ENCODE data around the gene SCG2.
A peak's percentile ranks its signal among the peaks of the same experiment; 100 is the strongest.

Gene SCG2

GRCh38 chr2:223570784-223571183, 31.4 kb downstream of the SCG2 start:
- DNase-seq: no peak

- no peak for DNase-seq
These were observed 35.8 kb downstream of the SCG2 start for GRCh38 chr2:223566396-223566795.

DNA sequence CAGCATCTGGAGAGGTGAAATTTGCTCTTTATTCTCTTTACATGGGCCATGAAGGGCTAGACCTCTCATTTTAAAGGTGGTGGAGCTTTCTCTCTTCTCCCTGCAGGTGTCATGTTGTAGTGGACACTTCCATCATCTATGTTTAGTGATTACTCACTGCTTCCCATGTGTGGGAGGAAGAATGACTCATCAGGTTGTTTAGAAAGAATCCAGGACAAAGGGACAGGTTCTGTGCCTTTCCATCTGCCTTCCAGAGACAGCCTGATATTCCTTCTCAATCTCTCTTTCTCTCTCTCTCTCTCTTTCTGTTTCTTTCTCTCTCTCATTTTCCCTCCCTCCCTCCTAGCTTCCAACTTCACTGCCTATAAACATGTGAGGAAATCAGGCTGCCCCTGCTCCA, 38.7 kb downstream of the SCG2 start:
- DNase-seq: peak; percentile 36 to 53 (median 47)

- no peak for DNase-seq
These were observed 40.1 kb downstream of the SCG2 start for GRCh38 chr2:223562078-223562477.

DNA sequence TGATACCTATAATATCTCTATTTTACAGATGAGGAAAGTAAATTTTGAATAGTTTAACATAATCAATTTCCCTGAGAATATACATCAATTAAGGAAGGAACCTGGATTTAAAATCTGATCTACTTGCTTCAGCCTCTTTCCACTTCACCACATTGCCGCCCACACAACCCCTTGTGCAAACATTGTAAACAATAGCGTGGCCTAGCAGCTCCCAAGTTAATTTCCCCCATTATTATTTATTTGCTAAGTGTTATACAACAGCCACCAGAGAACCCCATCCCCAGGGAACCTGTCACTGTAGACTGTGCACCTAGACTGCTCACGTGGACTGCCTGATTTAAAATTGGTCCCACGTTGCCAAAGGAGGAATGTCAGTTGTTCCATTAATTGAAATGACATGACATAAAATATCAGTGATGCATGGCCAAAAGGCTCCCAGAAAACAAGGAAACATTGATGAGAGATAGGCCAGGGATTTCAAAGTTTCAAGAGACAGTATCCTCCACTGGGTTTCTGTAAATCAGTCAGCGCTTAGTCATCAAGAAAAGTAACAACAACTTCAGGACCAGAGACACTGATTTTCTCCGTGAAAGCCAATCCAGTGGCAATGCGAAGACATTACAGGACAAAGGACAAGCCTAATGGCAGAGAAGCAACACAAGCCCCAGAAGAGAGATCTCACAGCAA, 41.3 kb downstream of the SCG2 start:
- peak in 2 of 3 donors; percentile 30 to 46 for DNase-seq

DNA sequence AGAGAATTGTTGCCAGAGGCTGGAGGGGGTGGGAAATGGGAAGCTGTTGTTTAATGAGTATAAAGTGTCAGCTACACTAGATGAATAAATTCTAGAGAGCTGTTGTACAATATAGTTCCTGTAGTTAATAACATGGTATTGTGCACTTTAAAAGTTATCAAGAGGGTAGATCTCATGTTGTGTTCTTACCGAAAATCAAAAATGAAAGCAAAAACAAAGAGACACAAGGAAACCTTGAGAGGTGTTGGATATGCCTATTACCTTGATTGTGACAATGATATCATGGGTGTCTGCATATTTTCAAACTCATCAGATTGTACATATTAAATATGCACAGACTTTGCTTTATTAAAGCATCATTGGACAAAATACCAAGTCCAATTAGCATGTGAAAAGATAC, 43.2 kb downstream of the SCG2 start:
- no peak for DNase-seq

DNA sequence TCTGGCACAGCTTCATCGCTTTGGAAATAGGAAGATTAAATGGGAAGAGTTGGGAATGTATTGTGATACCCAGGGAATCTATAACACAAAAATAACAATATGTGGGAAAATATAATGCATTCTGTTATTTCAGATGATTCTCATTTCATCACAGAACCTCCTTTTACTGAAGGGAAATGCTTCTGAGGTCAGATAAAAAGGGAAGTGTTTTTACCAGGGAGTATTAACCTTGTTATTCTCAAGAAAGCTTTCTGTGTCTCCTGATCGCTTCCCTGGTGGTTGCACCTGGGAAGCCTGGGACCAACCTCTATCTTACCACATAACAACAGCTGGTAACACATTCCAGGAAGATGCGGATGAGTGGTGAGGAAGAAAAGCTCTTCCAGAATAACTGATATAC, 47.2 kb downstream of the SCG2 start:
- no peak for DNase-seq

DNA sequence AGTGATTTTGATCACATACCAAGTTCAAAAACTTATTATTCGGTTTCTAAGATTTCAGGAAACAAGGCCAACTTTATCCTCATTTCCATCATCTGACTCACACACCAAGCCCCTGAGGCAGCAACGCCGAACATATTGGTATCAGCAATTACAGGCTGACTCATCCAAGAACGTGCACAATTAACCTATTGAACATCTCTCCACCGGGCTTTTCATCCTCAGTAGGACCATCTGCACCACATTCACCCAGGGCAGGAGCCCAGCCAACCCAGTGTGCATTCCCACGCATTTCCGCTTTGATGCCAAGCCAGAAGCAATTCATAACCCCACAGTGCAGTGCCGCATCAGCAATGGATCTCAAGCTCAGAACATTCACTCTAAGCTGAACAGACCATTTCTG, 52.9 kb downstream of the SCG2 start:
- DNase-seq: no peak

DNA sequence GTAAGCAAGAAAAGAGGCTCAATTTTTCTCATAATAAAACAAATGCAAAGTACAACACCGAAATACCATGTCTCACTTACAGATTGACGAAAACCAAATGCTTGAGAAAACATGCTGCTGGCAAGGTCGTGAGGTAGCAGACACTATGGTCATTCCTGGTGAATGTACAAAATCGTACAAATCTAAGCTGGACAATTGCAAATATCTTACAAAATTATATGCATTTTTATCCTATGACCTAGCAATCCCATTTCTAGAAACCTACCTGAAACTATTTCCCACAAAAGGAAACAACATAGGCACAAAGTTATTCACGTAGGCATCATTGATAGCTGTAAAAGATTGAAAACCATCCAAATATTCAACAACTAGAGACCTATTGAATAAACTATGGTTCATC, 54.0 kb downstream of the SCG2 start:
- DNase-seq: no peak
